ENCODE data around the gene GNAQ.

GNAQ gene

DNA sequence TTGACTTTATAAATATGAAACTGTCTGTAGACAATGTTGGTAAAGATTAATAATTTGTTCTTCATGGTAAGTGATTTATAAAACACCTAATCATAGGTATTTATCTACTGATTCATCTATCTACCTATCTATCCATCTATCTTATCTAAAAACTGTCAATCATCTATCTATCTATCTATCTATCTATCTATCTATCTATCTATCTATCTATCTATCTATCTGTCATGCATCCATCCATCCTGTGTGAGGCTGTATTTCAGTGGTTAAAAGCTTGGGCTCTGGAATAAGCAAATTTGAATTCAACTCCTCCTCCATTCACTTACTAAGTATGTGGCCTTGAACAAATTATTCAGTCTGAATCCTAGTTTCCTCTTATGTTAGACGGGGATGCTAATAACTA lies 221.6 kb downstream of the GNAQ start:
- TF ChIP-seq, protein P1, sequence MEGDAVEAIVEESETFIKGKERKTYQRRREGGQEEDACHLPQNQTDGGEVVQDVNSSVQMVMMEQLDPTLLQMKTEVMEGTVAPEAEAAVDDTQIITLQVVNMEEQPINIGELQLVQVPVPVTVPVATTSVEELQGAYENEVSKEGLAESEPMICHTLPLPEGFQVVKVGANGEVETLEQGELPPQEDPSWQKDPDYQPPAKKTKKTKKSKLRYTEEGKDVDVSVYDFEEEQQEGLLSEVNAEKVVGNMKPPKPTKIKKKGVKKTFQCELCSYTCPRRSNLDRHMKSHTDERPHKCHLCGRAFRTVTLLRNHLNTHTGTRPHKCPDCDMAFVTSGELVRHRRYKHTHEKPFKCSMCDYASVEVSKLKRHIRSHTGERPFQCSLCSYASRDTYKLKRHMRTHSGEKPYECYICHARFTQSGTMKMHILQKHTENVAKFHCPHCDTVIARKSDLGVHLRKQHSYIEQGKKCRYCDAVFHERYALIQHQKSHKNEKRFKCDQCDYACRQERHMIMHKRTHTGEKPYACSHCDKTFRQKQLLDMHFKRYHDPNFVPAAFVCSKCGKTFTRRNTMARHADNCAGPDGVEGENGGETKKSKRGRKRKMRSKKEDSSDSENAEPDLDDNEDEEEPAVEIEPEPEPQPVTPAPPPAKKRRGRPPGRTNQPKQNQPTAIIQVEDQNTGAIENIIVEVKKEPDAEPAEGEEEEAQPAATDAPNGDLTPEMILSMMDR (IDR thresholded peaks at IDR 0.05; ENCODE audit: low read depth, low read length), result no peak
- TF ChIP-seq MAX (IDR thresholded peaks at IDR 0.05; ENCODE audit: low read depth, low read length) (no peak), MYC (IDR thresholded peaks at IDR 0.05; ENCODE audit: low read depth, low read length) (no peak), POLR2A (IDR thresholded peaks at IDR 0.05; ENCODE audit: extremely low read depth, insufficient read length) (no peak)
- no peak for DNase-seq (ENCODE audit: low read depth)
- no peak overlapping the region for H3K4me3 ChIP-seq (ENCODE audit: low read depth, low read length)

DNA sequence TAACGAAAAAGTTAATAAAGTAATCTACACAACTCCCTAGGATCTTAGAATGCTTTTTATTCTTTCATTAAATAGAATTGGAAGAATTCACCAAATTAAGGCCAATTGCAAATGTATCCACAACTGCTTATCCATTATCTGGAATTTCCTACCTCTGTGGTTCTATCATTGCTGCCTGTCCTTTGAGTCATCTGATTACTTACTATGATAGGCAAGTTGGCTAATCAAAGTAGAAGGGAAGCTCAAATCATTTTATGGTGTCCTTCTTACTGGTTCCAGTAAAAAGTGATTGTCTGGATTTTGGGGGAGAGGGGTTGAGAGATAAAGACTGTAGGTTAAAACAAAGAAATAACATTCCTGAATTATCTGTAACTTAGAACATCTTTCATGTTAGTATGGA lies 222.1 kb downstream of the GNAQ start:
- H3K4me3 ChIP-seq (ENCODE audit: low read depth, low read length), result no peak overlapping the region
- no peak for TF ChIP-seq MYC (IDR thresholded peaks at IDR 0.05; ENCODE audit: low read depth, low read length)
- TF ChIP-seq MAX (IDR thresholded peaks at IDR 0.05; ENCODE audit: low read depth, low read length), result no peak
- TF ChIP-seq POLR2A (IDR thresholded peaks at IDR 0.05; ENCODE audit: extremely low read depth, insufficient read length), result no peak
- TF ChIP-seq, protein P1 (IDR thresholded peaks at IDR 0.05; ENCODE audit: low read depth, low read length), result no peak
- DNase-seq (ENCODE audit: low read depth), result no peak

DNA sequence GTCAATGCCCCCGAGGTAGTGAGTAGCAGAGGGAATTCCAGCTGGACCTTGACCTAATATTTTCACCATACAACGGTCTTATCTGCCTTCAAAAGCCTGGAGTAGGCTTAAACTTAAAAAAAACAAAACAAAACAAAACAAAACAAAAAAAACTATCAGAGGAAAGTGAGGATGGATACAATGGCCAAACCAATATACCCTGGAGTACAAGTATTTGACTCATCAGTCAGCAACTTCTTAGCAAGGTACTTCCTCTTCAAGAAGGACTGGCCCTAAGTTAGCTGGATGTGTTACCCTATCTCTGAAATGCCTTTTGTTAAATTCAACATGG lies 222.9 kb downstream of the GNAQ start:
- no peak overlapping the region for H3K4me3 ChIP-seq (ENCODE audit: low read depth, low read length)
- TF ChIP-seq MYC (IDR thresholded peaks at IDR 0.05; ENCODE audit: low read depth, low read length) (no peak), POLR2A (IDR thresholded peaks at IDR 0.05; ENCODE audit: extremely low read depth, insufficient read length) (no peak), MAX (IDR thresholded peaks at IDR 0.05; ENCODE audit: low read depth, low read length) (no peak)
- TF ChIP-seq, protein P1 (IDR thresholded peaks at IDR 0.05; ENCODE audit: low read depth, low read length), result no peak
- DNase-seq (ENCODE audit: low read depth), result peak; percentile 41

GRCh38 chr9:77807846-77808750 lies 223.5 kb downstream of the GNAQ start:
- no peak for DNase-seq (ENCODE audit: low read depth)
- H3K4me3 ChIP-seq (ENCODE audit: low read depth, low read length), result no peak overlapping the region
- no peak for TF ChIP-seq POLR2A (IDR thresholded peaks at IDR 0.05; ENCODE audit: extremely low read depth, insufficient read length)
- no peak for TF ChIP-seq MAX (IDR thresholded peaks at IDR 0.05; ENCODE audit: low read depth, low read length)
- no peak for TF ChIP-seq MYC (IDR thresholded peaks at IDR 0.05; ENCODE audit: low read depth, low read length)
- TF ChIP-seq, protein P1 (IDR thresholded peaks at IDR 0.05; ENCODE audit: low read depth, low read length), result no peak

- DNase-seq (ENCODE audit: low read depth), result peak; percentile 38
- TF ChIP-seq MYC (IDR thresholded peaks at IDR 0.05; ENCODE audit: low read depth, low read length), result no peak
- no peak for TF ChIP-seq POLR2A (IDR thresholded peaks at IDR 0.05; ENCODE audit: extremely low read depth, insufficient read length)
- TF ChIP-seq MAX (IDR thresholded peaks at IDR 0.05; ENCODE audit: low read depth, low read length), result no peak
- TF ChIP-seq, protein P1 (IDR thresholded peaks at IDR 0.05; ENCODE audit: low read depth, low read length), result no peak
These were observed 224.3 kb downstream of the GNAQ start for GRCh38 chr9:77807281-77807683.

More at GRCh38 chr9:77807281-77807683, 224.3 kb downstream of the GNAQ start:
- H3K4me3 ChIP-seq (ENCODE audit: low read depth, low read length), result no peak overlapping the region
